DMS53 treated with DMSO at 0.1 percent for 48 hours (cell line): ENCODE results near the gene BSN.
A peak's percentile ranks its signal among the peaks of the same experiment; 100 is the strongest.

Experiments used
- DNase-seq: peaks from one replicate; lab custom pipeline; 2025; ENCODE audit not compliant: unreplicated experiment; lab: John Stamatoyannopoulos, UW

Gene BSN

DNA sequence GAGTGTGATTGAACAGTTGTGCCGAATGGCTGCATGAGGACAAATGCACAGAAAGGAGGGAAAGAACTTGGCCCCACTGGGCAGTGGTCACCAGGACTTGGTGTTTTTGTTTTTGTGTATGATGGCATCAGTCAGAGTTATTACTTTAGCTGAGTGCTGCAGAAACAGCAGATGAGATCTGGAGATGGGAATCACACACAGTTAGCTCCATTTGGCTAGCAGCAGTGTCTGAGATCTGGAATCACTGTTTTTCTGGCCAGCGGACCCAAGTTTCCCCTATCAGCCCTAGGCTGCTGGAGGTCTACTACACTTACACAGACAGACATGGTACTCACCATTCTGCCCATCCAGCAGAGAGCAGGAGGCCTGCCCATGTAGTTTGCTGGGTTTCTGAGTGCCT, 74.0 kb downstream of the BSN start:
- no peak for DNase-seq

DNA sequence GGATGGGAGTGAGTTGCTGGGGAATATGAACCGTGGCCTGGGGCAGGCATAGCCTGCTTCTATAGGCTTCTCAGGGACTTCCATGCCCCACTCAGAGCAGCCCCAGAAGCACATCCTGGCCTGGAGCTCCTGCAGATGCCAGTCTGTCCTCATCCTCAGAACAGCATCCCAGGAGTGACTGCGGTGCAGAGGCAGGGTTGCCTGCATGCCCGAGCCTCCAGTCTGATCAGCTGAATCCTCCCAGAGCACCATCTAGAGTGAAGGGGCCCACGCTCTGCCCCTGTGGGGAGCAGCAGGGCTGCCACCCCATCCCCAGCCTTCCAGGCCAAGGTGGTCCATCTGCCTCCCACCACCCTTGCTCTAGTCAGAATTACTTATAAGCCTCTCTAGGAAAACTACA, 75.2 kb downstream of the BSN start:
- no peak for DNase-seq

DNA sequence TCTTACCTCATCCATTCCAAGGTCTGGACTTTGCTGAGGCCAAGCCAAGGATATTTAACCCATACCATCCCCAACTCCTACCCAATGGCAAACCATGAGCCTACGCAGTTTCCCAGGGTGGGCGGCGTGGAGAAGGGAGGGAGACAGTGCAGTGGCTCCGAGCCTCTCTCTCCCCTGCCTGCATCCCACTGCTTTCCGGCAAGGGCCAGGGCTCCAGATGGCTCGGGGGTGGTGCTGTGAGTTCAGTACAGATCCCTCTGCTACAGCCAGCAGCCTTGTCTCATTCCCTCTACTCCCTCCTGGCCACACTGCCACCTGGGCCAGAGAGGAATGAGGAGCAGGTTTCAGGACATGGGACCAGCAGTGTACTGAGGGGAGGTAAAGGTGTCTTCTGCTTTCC, 75.6 kb downstream of the BSN start:
- no peak for DNase-seq

DNA sequence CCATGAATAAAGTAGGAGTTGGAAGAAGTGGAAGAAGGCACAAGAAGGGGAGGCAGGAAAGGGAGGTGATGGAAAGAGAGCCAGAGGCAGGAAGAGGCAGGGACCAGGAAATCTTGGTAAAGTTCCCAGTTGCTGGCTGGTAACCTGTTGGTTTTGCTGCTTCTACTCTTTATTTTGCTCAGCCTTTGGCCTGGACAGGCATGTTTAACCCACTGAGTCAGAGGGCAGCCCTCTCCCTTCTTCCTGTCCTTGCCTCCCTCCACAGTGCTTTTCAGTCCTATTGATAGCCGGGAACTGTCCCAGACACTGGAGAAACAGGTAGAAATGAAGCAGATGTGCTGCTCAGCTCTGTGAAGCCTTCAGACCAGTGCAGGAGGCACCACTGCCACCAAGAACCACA, 76.5 kb downstream of the BSN start:
- no peak for DNase-seq

DNA sequence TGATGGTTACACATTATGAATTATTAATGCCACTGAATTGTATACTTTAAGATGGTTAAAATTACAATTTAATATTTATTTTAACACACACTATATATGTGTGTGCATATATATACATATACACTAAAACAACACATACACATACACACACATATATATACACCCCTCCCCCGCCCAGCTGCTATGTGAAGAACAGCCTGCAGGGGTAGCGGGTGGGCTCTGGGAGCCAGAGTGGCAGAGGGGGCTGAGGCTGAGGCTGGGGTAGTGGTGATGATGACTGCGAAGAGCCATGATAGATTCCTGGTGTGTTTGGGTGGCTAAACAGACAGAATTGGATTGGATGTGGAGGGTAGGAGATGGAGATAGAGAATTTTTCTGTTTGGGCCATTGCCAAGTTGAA, 80.5 kb downstream of the BSN start:
- no peak for DNase-seq

DNA sequence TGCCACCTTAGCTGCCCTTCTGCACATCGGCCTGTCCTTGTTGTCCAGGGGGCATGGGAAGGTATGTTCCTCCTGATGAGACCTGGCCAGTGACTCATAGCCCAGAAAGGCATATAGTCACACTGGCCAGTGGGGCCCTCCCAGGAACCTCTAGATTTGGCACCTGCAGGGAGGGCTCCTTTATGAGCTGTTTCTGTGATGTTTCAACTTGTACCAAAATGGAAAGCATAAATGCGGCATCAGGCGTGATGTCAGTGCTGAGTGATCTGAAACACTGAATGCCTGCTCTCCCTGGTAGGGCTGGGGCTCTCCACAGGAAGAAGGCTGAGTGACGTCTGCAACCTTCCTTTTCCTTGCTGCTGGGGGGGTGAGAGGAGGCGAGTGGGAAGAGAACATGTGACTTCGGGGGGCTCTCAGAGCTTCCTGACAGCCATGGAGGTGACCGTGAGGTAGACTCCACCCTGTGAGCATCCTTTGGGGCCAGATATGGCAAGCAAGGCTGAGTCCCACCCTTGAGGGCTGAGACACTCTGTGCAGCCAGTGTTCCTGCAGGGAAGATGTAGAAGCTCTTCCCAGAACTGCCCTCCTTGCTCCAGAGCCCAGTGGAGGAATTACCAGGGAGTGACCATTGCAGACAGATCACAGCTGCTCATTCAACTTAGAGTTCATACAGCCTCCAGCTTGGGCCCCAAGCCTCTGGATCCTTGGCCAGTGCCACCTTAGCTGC, 82.8 kb downstream of the BSN start:
- no peak for DNase-seq

DNA sequence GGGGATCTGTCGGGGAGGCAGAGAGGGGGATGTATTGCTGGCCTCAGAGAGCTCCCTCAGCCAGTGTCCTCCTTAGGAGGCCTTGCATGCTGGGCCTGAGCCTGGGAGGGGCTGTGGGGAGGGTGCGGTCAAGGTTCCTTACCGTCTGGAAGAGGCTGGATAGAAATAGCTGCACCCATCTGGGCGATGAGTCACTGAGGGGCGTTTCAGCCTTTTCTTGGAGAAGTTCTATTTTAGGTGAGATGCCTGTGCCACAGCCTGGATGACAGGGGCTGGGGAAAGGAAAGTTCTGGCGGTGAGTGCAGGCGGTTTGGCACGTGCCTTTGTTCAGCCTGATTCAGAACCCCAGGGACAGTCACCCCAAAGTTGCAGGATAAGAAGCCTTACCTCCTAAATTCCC, 84.2 kb downstream of the BSN start:
- no peak for DNase-seq

DNA sequence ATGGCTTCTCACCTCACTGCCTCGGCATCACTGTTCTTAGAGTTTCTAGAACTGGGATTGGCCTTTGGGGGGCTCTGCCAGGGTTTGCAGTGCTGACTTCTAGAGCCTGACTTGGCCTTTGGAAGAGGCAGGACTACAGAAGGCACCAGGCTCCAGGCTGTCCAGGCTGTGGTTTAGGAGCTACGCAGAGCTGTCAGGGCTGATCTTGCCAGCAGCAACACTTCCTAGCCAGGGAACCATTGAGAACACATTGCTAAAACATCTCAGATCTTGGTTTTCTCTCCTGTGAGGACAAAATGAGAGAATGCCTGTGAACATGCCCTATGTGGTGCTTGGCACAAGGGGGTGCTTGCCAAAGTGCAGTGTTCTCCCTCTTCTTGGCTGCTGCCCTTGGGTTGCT, 85.3 kb downstream of the BSN start:
- DNase-seq, result no peak

DNA sequence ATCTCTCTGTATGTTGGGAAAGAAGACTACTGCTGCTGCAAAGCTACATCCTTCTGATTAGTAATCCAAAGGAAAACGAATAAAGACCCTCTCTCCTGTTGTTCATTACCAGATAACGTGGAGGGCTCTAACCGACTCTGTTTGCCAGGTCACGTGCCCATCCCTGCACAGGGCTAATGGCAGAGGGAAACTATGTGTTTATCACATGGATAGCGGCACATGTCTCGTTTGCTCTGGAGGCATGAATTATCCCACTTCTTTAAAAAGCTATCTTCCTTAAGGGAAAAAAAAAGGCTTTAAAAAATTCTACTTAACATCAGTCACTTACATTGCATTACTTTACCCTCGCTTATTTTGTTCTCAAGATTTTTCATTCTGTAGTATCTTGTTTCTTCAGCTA, 87.0 kb downstream of the BSN start:
- no peak for DNase-seq

DNA sequence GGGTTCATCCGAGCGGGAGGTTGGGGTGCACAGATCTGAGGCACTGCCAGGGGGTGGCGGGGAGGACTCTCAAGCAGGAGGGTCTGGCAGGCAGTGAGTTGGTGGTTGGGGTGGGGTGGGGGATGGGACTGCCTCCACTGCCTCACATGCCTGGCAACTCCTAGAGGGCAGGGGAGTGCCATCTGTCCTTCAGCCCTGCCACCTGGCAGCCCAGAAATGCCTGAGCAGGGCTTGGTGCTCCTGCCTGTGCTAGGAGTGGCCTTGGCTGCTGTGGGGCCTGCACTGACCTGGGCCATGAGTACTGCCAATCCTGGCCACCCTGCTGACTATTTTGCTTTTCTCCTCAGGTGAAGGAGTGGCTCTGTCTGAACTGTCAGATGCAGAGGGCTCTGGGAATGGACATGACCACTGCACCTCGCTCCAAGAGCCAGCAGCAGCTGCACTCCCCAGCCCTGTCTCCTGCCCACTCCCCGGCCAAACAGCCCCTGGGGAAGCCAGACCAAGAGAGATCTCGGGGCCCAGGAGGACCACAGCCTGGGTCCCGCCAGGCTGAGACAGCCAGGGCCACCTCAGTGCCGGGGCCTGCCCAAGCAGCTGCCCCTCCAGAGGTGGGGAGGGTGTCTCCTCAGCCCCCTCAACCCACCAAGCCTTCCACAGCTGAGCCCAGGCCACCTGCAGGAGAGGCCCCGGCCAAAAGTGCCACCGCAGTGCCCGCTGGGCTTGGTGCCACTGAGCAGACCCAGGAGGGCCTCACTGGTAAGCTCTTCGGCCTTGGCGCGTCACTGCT, 87.8 kb downstream of the BSN start:
- no peak for DNase-seq

DNA sequence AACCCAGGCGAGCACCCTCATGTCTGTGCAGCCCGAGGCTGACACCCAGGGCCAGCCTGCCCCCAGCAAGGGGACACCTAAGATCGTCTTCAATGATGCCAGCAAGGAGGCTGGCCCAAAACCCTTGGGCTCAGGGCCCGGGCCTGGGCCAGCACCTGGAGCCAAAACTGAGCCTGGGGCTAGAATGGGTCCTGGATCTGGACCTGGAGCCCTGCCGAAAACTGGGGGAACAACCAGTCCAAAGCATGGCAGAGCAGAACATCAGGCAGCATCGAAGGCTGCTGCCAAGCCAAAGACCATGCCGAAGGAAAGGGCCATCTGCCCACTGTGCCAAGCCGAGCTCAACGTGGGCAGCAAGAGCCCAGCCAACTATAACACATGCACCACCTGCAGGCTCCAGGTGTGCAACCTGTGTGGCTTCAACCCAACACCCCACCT, 88.5 kb downstream of the BSN start:
- no peak for DNase-seq

DNA sequence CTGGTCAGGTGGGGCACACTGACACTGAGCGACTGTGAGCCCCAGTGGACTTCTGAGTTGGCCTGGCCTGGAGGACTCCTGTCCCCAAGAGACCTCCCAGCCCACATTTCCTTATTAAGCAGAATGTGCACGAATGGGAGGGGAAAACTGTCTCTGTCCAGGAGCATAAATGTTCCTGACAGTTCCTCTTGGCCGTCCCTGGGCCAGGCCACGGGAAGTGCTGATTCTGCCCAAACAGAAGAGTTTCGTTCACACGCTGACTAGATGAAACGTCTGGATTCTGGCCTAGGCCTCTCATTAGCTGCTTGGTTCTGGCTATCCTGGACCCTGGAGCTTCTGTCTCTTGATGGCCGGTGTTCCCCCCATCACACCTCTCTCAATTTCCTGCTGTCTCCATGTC, 90.4 kb downstream of the BSN start:
- no peak for DNase-seq

DNA sequence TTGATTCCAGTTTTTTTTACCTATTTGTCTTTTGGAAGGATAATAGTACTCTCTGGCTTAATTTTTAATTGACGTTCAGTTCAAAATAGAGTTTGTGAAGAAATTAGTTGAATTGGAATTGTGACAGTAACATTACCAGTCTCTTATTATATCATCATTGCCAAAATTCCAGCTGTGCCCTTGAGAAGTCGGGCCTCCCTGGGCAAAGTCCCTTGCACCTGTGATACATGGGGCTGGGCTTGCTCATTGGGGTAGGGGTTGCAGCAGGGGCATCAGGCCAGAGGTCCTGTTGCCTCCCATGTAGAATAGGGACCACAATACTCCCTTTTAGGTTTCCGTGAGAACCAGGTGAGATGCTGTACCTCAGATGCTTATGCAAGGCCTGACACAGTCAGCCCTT, 92.0 kb downstream of the BSN start:
- DNase-seq, result no peak

DNA sequence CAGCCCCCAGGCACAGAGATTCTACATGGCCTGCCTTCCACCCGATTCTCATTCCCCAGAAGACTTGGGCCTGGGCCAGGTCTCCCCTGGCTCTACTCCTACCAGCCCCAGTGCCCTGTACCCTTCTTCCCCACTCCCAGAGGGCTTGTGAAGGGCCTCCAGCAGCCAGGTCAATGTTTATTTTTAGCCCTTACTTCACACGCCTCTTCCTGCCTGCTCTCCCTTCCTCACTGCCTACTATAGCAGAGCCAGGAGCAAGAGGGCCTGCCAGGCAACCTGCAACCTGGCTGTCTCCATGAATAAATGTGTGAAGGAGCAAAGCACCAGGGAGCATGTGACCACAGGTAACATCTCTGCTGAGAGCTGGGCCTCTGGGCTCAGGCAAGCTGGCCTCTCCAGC, 93.5 kb downstream of the BSN start:
- peak; percentile 5 for DNase-seq

DNA sequence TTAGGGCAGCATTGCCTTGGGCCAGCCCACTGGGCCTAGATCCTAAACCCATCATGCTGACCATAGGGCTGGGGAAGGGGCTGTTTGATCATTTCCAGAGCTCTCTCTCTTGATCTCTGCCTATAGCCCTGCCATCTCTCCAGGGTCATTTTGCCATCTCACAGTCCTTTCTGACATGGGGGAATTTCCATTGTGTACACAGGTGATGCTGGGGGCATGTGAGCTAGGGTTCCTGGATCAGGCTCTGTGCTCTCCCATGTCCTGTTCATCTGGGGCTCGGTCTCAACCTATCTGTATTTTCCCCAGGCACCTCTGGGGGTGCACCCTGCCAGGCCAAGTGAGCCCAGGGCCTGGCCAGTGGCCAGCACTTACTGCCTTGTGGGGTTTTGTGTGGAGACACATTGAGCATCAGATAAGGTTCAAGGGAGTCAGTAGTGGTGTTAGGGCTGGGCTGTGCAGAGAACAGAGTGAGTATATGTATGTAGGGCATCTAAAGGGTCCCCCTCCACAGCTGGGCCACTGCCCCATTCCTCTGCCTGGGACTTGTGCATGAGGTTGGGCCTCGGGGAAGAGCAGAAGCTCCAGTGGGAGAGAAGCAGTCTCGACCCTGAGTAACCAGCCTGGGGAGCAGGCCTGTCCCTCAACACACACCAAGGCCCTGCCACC, 94.2 kb downstream of the BSN start:
- DNase-seq, result no peak

DNA sequence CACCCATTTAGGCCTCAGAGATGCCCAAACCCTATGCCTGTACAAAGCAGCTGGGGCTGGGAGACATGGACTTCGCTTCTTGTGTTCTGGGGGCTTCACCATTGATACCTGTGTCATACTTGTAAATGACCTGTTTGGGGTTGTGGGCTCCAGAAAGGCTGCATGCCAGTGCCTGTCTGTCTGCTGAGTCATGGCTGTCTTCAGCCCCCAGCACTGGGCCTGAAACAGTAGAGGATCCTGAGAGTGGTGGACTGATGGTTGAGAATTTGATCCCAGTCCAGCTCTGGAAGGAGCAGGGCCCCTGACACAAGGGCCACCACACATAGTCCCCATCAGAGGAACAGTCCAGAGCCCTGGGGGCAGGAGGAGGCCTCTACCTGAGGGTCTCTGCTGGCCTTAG, 95.3 kb downstream of the BSN start:
- DNase-seq, result no peak

DNA sequence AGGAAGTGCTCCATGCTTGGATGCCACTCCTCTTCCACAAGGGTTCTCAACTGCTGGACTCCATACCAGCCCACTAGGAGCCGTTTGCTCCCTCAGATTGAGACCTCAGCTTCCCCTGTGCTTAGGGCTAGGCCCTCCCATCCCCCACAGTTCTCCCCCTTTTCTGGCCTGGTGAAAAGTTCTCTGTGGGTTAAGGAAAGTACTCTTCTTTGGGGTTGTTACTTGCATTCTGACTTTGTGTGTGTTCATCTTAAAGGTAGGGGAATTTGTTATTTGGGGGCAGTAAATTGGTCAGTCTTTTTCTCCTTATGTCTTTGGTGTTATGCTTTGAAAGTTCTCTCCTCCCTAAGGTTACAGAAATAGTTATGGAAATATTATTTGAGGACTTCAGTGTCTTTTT, 95.9 kb downstream of the BSN start:
- no peak for DNase-seq

DNA sequence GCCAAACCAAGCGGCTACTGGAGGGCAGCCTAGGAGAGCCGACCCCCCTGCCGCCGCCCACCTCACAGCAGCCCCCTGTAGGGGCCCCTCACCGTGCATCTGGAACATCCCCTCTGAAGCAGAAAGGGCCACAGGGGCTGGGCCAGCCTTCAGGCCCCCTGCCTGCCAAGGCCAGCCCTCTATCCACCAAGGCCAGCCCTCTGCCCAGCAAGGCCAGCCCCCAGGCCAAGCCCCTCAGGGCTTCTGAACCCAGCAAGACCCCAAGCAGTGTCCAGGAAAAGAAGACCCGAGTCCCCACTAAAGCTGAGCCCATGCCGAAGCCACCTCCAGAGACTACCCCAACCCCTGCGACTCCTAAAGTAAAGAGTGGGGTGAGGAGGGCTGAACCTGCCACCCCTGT, 96.4 kb downstream of the BSN start:
- no peak for DNase-seq

DNA sequence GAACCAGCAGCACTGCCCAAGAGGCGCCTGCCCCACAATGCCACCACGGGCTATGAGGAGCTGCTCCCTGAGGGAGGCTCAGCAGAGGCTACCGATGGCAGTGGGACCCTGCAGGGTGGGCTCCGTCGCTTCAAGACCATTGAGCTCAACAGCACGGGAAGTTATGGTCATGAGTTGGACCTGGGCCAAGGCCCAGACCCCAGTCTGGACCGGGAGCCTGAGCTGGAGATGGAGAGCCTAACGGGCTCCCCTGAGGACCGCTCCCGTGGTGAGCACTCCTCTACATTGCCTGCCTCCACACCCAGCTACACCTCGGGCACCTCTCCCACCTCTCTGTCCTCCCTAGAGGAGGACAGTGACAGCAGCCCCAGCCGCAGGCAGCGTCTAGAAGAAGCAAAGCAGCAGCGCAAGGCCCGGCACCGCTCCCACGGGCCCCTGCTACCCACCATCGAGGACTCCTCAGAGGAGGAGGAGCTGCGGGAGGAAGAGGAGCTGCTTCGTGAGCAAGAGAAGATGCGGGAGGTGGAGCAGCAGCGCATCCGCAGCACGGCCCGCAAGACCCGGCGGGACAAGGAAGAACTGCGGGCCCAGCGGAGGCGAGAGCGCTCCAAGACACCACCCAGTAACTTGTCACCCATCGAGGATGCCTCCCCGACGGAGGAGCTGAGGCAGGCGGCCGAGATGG, 98.1 kb downstream of the BSN start:
- DNase-seq, result no peak

DNA sequence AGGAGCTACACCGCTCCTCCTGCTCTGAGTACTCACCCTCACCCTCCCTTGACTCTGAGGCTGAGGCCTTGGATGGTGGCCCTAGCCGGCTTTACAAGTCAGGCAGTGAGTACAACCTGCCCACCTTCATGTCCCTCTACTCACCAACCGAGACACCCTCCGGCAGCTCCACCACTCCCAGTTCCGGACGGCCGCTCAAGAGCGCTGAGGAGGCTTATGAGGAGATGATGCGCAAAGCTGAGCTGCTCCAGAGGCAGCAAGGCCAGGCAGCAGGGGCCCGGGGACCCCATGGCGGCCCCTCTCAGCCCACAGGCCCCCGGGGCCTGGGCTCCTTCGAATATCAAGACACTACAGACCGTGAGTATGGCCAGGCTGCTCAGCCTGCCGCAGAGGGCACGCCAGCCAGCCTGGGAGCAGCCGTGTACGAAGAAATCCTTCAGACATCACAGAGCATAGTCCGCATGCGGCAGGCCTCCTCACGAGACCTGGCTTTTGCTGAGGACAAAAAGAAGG, 98.7 kb downstream of the BSN start:
- DNase-seq, result no peak

DNA sequence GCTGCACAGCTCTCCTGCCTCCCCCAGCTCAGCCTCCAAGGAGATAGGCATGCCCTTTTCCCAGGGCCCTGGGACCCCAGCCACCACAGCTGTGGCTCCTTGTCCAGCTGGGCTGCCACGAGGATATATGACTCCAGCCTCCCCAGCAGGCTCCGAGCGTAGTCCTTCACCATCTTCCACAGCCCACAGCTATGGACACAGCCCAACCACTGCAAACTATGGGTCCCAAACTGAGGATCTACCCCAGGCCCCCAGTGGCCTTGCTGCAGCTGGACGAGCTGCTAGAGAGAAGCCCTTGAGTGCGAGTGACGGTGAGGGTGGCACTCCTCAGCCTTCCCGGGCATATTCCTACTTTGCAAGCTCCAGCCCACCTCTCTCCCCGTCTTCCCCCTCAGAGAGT, 99.3 kb downstream of the BSN start:
- no peak for DNase-seq
